ENCODE measurements around the gene SLC32A1.

Gene SLC32A1

DNA sequence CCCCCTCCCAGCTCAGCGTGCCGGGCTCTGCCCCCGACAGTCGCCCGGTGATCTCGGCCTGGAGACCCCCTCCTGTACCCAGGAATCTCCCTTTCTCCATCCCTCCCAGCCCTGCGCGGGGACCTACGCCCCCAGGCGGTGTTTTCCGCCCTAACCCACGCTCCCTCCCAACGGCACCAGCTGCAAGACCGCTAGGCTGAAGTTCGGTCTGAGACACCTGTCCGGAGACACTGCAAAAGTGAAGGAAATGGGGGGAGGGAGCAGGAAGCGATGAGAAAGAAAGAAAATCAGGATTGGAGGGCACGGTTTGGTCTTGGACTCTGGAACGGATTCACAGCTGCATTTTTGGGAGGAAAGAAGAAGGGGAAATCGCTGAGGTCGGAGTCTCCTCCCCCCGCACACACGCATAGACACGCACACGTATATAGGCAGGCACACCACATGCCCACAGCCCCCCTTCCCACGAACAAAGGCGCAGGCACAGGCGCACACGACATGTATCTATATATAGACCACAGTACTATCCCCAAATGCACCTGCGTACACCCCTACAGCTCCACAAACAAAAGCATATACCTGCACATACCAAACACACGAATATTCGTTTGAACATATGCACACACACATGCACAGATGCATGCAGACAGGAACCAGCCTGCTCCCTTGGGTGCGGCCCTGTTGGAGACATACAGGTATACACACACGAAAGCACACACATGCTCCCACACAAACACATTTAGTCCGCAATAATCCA lies 1.0 kb downstream of the SLC32A1 start:
- intact Hi-C loops (cut with DNase I) = no loop called here
- DNase-seq = peak in 1 of 10 donors; percentile 81

DNA sequence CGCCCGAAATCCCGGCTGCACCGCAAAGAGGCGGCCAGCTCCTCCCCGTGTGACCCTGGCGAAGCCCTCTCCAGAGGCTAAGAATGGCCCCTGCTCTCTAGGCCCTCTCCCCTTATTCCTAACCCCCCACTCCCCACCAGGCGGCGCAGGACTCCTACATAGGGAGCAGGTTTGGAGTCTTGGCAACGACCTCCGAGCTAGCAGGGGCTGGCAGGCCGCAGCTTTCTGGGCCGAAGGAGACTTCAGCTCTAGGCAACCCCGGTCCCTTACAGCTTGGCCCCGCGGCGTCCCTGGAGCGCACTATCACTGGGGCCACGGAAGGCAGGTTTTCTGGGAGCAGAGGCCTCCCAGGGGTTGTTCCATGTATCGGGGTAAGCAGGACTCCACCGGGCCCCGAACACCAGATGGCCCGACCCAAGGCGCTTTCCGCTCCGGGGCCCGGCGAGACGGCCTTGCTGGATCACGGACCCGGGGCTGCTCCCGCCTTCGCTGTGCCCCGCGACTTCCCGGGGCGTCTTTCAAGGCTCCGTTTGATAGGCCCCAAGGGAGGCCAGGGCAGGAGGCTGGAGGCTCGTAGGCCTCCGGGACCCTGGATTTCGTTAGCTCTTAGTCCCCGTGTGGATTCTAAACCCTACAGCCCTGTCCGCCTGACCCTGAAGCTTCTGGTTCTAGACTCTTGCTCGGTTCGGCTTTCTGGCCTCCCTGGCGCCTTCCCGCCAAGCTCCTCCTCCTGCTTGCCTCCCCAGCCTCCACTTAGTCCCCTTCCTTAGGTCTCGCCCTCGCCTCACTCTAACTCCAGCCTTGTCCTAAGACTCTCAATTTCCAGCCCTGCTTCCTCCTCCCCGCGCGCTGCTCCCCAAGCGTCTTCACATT lies 1.9 kb downstream of the SLC32A1 start:
- intact Hi-C loops (cut with DNase I) = no loop called here
- DNase-seq = peak in 2 of 10 donors; percentile 26 to 84

DNA sequence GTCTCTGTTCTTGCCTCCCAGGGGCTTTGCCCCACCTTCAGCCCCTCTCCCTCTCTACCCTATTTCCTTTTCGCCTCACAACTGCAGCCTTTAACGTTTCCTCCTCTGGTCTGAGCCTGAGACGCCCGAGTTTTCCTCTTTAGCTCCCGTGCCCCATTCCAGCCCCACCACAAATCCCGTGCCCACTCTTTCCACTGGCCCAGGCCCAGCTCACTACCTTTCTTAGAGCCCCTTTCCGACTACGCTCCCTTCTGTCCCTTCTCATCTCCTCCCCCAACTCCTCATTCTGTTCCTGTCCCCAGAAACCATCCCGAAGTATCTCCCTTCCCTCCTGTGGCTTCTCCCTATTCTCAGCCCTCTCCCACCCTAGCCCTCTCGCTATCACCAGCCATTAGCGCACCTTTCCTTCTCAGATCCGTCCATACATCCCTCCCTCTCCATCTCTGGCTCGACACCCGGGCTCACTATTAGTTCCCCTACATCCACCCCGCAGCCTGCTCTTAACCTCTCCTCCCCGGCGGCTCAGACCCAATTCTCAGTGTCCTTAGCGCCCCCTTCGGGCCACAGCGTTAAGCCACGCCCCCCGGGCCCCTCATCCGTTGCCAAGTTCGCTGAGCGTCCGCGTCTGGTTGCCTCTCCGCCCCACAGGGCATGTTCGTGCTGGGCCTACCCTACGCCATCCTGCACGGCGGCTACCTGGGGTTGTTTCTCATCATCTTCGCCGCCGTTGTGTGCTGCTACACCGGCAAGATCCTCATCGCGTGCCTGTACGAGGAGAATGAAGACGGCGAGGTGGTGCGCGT lies 2.7 kb downstream of the SLC32A1 start:
- peak in 7 of 10 donors; percentile 37 to 92 (median 54) for DNase-seq
- intact Hi-C loops (cut with DNase I) = no loop called here

GRCh38 chr20:38727607-38728190 lies 3.4 kb downstream of the SLC32A1 start:
- intact Hi-C loops (cut with DNase I) = no loop called here
- DNase-seq = peak in 1 of 10 donors; percentile 80

DNA sequence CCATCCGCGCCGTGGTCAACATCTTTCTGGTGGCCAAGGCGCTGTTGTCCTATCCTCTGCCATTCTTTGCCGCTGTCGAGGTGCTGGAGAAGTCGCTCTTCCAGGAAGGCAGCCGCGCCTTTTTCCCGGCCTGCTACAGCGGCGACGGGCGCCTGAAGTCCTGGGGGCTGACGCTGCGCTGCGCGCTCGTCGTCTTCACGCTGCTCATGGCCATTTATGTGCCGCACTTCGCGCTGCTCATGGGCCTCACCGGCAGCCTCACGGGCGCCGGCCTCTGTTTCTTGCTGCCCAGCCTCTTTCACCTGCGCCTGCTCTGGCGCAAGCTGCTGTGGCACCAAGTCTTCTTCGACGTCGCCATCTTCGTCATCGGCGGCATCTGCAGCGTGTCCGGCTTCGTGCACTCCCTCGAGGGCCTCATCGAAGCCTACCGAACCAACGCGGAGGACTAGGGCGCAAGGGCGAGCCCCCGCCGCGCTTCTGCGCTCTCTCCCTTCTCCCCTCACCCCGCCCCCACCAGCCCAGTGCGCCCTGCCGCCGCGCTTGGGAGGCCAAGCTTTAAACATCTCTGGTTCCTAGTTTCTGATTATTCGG lies 4.0 kb downstream of the SLC32A1 start:
- no peak for DNase-seq
- intact Hi-C loops (cut with DNase I) = no loop called here

GRCh38 chr20:38728911-38729642 lies 4.8 kb downstream of the SLC32A1 start:
- no peak for DNase-seq
- intact Hi-C loops (cut with DNase I) = no loop called here

DNA sequence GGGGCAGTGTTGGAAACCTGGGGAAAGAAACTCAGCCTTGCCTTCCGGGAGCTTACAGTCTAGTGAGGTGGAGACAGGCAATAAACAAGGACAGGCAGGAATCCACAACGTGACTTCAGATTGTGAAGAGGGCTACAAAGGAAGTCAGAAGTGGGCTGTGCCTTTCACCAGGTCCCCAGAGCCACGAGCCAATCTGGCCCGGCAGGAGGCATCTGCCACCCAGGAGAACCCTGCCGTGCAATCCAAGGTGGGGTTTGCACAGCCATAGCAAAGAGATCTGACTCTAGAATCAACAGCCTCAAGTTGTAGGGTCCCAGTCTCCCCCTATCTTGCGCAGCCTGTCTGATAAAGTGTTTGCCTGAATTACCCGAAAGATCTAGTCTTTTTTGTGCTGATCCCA lies 5.5 kb downstream of the SLC32A1 start:
- intact Hi-C loops (cut with DNase I) = loop anchor here (5.0 kb wide), 1 partner anchor 82 kb away; no protein-coding TSS in a partner anchor
- DNase-seq = no peak

- no peak for DNase-seq
- intact Hi-C loops (cut with DNase I) = loop anchor here (5.0 kb wide), 1 partner anchor 83 kb away; no protein-coding TSS in a partner anchor
Observed at GRCh38 chr20:38730167-38730988, 6.1 kb downstream of the SLC32A1 start.

GRCh38 chr20:38730989-38731737 lies 6.9 kb downstream of the SLC32A1 start:
- DNase-seq = peak; percentile 57 to 95 (median 78)
- intact Hi-C loops (cut with DNase I) = loop anchor here (5.0 kb wide), 1 partner anchor 84 kb away; no protein-coding TSS in a partner anchor

DNA sequence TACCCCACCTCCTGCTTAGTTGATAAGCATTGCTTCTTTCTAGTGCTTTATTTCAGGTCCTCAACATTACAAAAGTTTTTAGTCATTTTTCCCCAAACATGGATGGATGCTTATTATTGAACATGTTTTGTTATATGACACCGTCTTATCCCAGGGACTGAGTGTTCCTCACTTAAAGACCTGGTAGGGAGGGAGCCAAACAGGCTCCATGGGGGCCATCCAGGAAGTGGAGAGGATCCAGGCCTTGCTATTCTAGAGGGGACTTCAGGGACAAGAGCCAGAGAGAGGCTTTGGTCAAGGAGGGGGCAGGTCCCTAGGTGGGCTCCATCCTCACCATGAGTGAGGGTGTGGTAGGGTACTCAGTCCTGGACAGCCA lies 7.4 kb downstream of the SLC32A1 start:
- intact Hi-C loops (cut with DNase I) = loop anchor here (5.0 kb wide), 1 partner anchor 84 kb away; no protein-coding TSS in a partner anchor
- no peak for DNase-seq

- intact Hi-C loops (cut with DNase I) = loop anchor here (5.0 kb wide), 1 partner anchor 86 kb away; no protein-coding TSS in a partner anchor
- DNase-seq = no peak
Observed at GRCh38 chr20:38732981-38733380, 8.7 kb downstream of the SLC32A1 start.

DNA sequence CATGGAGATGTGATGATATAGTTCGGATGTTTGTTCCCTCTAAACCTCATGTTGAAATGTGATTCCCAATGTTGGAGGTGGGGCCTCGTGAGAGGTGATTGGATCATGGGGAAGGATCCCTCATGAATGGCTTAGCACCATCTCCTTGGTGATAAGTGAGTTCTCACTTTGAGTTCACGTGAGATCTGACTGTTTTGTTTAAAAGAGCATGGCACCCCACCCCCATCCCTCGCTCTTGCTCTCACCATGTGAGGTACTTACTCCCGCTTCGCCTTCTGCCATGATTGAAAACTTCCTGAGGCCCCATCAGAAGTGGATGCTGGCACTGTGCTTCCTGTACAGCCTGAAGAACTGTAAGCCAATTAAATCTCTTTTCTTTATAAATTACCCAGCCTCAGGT lies 10.9 kb downstream of the SLC32A1 start:
- DNase-seq = no peak
- intact Hi-C loops (cut with DNase I) = no loop called here

DNA sequence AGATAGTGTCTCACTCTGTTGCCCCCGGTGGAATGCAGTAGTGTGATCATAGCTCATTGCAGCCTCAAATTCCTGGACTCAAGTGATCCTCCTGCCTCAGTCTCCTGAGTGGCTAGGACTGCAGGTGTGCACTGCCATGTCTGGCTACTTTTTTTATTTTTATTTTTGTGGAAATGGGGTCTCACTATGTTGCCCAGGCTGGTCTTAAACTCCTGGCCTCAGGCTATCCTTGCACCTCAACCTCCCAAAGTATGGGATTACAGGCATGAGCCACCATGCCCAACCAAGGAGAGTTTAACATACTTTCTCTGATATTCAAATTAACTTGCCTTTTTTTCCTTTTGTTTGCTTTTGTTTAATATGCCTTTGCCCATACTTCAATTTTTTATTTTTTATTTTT lies 13.6 kb downstream of the SLC32A1 start:
- intact Hi-C loops (cut with DNase I) = no loop called here
- DNase-seq = no peak

DNA sequence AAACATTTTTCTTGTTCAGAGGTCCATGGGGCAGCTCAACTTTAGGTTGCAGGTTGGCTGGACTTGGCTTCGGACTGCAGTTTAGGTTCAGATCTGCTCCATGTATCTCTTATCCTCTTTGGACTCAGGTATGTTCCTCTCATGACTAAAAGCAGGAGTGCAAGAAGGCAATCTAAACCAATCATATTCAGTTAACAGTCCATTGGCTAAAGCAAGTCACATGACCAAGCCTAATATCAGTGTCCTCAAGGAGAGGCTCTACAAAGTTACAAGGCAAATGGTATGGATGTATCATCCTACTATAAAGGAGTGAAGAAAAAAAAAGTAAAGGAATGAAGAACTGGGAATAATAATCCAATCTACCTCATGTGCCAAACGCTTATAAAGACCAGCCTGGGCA lies 21.5 kb downstream of the SLC32A1 start:
- no peak for DNase-seq
- intact Hi-C loops (cut with DNase I) = no loop called here

- intact Hi-C loops (cut with DNase I) = no loop called here
- no peak for DNase-seq
Observed at GRCh38 chr20:38747495-38748096, 23.3 kb downstream of the SLC32A1 start.

DNA sequence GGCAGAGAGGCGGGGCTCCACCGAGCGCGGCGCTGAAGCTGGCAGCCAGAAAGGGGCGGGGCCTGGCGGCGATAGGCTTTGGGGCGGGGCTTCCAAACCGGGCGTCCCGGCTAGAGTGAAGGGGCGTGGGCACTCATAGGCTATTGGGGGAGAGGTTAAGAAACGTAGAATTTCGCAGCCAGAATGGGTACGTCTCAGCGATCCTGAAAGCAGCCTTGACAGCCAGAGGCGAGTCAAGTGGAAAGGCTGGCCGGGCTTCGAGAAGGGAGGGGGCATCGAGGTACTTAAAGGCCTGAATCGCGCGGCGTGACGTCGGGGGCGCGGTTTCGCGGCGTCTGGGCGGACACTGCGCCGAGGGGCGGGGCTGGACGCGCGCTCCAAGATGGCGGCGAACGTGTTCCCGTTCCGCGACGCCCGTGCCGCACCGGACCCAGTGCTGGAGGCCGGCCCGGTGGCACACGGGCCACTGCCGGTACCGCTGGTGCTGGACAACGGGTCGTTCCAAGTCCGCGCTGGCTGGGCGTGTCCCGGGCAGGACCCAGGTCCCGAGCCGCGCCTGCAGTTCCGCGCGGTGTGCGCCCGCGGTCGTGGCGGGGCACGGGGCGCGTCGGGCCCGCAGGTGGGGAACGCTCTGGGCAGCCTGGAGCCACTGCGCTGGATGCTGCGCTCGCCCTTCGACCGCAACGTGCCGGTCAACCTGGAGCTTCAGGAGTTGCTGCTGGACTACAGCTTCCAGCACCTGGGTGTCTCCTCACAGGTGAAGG lies 24.0 kb downstream of the SLC32A1 start, which contains the start of gene ACTR5:
Gene ACTR5, plus strand, starts transcription at position 364 of the 764 bp plus-strand sequence. Its CDS starts 19 bp downstream, at position 383.
- peak; percentile 80 to 98 (median 91) for DNase-seq
- intact Hi-C loops (cut with DNase I) = no loop called here
